Germinal center (tissue), 1 donor: Measurements from ENCODE around the gene TKFC.

ENCODE experiments used
- DNase-seq: peaks from one replicate; pipeline ENCODE4 v3.0.0; 2012; ENCODE audit warnings: mixed read lengths, low spot score

TKFC gene

DNA sequence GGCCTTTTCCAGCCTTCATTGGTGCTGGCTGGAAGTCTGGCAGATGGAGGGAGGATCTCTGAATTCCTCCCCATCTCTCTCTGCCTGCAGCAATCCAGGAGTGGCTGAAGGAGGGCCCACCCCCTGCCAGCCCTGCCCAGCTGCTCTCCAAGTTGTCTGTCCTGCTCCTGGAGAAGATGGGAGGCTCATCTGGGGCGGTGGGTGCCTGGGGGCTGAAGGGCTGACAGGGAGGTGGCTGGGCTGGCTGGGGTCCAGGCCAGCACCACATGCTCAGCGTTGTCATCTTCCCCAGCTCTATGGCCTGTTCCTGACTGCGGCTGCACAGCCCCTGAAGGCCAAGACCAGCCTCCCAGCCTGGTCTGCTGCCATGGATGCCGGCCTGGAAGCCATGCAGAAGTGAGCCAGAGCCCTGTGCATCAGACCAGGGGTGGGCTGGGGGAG is 12.2 kb downstream of the TKFC start:
- no peak for DNase-seq

DNA sequence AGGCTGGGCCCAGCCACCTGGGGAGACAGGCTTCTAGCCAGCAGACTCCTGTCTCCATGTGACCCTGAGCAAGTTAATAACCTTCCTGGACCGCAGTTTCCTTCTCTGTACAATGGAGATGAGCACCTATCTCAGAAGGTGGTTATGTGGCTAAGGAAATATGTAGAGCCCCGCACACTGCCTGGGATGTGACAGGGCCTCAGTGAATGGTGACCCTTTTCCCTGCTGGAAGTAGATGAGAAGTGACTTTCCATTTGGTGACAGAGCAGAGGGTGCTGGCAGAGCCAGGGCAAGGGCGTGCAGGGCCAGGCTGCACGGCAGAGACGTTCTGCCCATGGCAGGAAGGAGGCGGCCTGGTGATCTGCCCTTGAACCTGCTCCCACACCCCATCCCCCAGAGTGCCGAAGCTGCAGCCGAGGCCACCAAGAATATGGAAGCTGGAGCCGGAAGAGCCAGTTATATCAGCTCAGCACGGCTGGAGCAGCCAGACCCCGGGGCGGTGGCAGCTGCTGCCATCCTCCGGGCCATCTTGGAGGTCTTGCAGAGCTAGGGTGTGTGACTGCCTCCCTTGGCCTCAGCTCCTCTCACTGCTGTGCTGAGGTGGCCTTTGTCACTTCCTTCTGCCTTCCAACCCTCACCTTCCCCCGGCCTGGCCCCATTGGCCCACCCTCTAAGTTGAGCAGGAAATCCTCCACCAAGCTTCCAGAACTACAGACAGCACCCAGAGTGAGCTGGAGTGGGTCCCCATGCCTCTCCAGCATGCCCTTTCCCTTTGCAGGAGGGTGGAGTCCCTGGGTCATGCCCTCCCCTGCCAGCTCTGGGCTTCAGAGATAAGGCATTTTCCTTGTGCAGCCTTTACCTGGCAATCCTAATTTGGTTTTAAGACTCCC is 13.2 kb downstream of the TKFC start:
- no peak for DNase-seq

DNA sequence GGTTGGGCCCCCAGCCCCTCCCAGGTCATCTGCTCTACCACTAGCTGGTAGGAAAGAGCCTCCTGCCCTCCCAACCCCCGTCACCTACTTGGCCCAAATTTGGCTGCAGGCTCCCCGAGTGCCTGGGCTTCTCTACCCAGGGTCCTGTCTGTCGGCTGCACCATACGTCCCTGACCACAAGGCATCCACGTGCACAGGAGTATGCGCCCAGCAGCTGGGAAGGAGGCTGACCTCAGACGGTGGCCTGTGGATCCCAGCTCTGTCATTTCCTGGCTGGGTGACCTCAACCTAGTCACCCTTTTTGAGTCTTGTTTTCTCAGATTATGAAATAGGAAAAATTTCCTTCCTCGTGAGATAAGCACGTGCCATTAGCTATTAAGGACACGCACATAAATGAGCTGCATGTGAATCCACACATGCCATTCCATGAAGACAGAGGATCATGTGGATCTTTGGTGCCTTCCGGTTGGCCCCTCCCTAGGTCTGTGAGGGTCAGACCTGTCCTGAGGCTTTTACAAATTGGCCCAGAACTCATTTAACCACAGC is 15.0 kb downstream of the TKFC start:
- DNase-seq: no peak

DNA sequence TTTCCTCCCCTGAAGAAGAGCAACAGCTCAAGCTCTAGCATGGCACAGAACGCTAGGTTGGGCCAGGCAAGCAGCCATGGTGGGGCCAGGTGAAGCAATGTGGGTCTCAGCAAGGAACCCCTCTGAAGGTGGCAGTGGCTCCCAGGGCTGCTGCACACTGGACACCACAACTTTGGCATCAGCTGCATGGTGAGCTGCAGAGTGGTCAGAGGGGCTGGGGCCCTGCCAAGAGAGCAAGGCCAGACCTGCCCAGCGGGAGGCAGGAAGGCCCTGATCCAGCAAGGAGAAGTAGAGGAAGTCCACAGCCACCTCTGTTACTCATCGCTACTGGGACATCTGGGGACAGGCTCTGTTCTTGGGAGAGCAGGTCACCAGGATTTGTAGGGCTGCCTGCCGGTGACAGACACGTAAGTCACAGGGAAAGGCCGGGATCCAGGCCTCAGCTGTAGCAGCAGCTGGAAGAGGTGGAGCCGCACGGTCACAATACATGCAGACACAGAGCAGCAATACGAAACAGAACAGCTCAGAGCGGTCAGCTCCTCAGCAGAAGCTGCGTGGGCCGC is 16.2 kb downstream of the TKFC start:
- no peak for DNase-seq

DNA sequence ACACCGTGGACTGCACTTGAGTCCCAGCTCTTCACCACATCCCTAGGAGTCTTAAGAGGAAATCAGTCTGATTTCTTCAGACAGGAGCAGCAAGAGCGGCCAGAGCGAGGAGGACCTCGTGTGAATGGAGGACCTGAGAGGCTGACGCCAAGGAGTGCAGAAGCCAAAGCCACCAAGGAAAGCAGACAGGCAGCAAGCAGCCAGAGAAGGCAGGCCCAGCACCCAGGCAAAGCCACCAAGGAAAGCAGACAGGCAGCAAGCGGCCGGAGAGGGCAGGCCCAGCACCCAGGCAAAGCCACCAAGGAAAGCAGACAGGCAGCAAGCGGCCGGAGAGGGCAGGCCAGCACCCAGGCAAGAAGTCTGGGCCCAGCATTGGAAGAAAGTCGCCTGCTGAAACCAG is 16.9 kb downstream of the TKFC start:
- DNase-seq: no peak

DNA sequence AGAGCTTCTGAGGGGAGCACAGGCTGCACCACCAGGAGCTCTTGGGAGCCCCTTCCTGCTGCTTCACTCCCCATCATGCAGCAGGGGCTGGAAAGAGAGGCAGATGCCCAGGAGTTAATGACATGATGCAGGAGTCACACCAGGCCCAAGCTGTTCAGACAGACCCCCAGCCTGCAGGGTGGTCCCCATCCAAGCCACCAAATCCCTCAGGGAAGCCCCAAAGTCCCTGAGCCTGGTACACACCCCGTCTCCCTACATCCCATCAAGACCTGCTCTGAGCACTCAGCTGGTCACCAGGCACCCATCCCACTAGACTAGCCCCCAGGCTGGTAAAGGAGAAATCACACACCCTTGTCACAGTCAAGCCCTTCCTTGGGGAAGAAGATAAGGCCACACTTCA is 17.3 kb downstream of the TKFC start:
- DNase-seq: no peak

DNA sequence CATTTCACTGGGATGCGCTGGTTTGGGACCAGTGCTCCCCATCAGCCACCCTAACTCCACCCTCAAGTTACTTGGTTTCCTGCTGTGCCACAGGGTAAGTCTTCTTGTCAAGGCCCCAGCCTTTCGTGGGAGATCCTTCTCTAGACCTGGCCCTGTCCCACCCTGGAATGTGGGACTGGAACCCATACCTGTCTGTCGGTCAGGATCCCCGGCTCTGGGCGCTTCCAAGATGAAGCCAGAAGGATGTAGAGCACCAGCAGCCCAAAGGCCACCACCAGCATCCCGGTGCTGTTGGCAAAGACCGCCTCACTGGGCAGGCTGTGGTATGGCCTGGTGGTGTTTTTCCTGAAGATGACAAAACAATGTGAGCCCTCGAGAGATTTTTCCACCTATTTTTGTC is 17.8 kb downstream of the TKFC start:
- no peak for DNase-seq

DNA sequence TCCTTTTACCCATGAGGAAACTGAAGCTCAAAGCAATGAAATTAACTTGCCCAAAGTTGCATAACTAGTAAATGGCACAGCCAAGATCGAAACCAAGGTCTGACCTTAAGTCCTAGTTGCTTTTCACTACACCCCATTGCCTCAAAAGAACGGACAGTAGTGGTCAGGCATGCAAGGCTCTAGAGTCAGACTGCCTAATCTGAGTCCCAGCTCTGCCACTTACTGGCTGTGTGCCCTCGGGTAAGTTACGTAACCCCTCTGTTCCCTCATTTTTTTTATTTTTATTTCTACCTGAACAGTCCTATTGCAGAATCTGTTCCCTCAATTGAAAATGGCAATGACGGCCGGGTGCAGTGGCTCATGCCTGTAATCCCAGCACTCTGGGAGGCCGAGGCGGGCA is 19.0 kb downstream of the TKFC start:
- no peak for DNase-seq

DNA sequence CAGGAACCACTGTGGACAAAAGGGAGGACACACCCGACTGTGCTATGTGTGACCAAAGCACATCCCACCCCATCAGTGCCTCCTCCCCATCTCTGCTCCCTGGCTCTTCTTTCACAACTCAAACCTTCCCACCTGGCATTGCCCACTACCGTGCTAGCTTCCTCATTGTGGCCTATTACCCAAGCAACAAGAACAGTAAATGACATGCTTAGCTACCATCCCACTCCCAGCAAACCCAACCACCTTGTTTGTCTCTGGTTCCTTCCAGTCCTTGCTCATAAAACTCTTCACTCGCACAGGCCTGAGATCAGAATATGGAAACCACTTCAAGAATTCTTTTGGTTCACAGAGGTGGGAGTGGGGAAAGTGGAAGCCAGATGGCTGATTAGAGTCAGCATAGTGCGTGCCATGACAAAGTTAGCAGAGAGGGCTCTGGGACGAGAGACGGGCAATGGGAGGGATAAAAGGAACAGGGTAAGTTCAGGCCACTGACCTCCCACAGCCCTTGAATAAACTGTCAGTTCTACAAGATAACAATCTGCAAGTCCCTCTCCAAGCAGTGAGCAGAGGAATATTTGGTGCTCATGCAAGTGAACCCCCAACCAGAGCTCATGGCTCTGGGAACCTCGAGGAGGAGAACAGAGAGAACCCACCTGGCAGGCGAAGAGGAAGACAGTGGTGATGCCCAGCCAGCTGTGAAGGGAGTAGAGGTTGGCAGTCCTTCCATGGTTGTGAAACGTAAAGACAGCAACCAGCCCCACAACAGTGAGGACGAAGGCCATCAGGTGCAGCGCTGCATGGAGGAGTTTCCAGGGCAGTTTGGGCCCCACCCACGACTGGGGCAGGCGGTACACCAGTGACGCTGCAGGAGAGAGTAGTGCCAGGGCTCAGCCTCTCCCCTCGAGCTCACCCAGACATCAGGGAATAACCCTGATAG is 20.4 kb downstream of the TKFC start:
- no peak for DNase-seq

DNA sequence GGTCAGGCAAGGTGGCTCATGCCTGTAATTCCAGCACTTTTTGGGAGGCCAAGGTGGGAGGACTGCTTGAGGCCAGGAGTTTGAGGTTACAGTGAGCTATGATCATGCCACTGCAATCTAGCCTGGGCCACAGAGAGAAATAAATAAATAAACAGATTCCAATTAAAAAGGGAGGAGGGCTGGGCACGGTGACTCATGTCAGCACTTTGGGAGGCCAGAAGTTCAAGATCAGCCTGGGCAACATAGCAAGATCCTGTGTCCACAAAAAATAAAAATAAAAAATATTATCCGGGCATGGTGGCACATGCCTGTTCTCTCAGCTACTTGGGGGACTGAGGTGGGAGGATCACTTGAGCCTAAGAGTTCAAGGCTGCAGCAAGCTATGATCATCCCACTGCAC is 21.2 kb downstream of the TKFC start:
- DNase-seq: no peak

DNA sequence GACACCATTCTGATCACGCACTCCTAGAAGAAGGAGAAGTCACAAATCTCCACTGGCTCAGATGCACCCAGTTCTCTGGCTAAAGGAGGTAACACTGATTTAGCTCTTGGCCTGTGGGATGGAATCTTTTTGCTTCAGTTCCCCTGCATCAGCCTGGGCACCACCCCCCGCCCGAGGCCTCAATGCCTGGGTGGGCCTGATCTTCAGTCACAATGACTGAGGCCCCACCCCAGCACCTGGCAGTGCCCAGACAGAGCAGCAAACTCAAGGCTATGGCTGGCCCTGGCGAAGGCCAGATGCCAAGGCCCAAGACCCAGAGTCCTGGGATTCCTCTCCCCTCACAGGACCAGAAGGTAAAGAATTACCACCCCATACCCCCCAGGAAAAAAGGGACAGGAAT is 23.7 kb downstream of the TKFC start:
- DNase-seq: peak; percentile 53

DNA sequence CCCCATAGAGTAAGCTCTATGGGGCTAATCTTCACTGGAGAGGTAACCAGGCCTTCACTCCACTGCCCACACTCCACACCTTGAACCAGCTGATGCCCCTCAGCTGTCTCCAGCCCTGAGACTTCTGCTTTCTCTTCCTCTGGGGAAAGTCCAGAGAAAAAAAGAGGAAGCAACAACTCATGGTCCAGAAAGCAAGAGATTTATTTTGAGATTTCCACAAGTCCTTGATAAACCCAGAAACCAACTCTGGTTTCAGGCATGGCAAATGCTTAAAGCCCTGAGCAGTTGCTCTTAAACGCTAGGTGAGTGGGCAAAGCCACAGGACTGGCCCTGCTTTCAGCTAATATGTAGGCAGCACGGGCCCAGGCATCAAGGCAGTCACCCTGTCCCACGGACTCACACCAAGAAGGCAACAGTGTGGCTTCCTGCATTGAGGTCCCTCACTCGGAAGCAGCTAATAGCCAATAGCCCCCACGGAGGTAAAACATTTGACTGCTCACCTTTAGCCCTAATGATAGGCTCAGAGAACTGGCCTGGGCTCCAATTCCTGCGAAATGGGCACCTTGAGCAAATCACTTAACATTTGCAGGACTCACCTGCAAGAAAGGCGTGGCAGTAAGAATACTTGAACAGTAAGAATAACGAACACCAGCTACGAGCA is 24.3 kb downstream of the TKFC start:
- peak; percentile 69 for DNase-seq

DNA sequence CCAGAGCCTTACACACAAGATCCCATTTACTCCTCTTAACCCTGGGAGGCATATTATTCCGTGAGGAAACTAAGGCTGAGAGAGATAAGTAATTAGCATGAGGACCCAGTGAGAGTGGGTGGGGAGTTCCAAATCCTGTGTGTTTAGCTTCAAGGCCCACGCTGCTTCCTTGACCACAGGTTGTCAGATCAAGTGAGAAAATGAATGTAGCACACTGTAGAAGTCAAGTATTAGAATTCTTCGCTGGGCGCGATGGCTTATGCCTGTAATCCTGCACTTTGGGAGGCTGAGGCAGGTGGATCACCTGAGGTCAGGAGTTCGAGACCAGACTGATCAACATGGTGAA is 24.8 kb downstream of the TKFC start:
- DNase-seq: no peak

DNA sequence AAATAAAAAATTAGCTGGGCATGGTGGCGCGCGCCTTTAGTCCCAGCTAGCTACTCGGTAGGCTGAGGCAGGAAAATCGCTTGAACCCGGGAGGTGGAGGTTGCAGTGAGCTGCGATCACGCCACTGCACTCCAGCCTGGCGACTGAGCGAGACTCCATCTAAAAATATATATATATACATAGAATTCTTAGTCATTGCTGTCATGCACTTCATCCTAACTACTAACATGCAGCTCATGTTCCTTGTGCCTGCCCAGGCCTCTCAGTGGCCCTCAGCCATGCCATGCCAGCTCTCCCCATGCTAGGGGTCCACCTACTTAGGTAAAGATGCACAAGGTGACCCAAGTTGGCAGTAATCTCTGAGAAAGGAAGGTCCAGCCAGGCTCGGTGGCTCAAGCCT is 25.5 kb downstream of the TKFC start:
- no peak for DNase-seq

DNA sequence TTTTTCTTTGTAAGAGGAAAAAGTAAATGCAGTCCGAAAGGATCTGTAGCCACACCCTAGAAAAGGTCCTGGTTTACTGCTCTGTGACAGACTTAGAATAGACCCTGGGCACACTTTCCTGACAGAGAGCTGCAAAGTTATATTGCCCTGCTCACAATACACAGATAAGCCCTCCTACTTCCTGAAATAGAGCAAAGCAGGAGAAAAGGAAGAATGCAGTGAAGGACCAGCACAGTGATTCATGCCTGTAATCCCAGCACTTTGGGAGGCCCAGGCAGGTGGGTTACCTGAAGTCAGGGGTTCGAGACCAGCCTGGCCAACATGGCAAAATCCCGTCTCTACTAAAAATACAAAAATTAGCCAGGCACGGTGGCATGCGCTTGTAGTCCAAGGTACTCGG is 26.5 kb downstream of the TKFC start:
- DNase-seq: no peak

DNA sequence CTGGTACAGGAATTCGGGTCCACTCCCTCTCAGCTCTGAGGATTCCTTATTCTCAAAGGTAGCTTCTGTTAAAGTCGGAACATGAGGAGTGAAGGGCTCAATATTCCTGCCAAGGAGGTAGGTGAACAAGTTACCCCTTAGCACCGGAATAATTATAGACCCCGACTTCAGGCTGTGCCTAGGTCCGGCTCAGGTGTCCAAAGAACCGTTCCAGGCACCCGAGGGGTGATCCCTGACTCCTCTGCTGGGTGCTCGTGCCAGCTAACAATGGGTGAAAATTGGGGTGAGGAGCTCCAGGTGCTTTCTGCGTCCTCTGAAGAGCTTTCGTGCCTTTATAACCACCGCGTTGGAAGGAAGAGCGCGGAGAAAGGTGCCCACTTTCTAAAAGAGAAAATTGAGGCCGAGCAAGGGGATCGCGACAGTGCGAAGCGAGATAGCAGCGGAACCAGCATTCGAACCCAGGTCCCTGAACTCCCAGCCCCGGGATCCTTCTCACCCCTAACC is 28.3 kb downstream of the TKFC start:
- no peak for DNase-seq

DNA sequence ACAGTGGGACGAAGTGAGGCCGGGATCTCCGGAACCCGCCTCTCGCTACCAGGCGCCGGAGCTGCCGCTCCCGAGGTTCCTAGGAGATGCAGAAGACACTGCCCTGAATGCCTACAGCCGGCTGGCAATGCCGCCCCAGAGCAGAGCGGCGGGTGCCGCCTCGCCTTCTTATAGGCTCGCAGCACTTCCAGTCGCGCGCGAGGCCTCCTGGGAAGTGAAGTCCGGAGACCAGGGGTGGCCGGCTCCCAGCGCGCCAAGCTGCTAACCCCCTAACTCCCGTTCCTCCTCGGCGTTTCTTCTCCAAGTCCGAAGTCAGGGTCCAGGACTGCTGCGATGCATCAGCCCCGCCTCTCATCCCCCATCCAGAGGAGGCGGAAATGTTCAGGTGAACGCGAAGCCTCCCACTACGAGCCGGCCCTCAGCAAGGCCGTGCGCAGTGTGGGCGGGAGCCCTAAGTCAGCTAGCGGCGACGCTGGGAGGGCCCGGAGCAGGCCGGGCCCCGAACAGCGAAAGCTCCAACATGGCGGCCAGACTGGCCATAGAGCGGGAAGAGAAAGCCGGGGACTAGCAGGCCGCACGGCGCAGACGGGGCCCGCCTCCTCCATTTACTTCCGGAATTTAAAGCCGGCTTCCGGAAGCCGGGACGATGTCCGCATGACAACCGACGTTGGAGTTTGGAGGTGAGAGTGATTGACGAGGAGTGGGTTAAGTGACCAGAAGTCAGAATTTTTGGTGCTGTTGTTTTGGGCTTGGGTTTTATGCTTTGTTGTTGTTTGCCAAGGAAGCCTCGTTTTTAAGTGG is 28.9 kb downstream of the TKFC start, which contains the start of the genes CYB561A3 and TMEM138:
CYB561A3 (minus strand) TSS at position 142 of the 801 bp plus-strand sequence. CDS start 5,169 bp downstream, outside the sequence.
TMEM138 (plus strand) TSS at position 634 of the 801 bp plus-strand sequence. CDS start 2,017 bp downstream, outside the sequence.
- DNase-seq: peak; percentile 90

DNA sequence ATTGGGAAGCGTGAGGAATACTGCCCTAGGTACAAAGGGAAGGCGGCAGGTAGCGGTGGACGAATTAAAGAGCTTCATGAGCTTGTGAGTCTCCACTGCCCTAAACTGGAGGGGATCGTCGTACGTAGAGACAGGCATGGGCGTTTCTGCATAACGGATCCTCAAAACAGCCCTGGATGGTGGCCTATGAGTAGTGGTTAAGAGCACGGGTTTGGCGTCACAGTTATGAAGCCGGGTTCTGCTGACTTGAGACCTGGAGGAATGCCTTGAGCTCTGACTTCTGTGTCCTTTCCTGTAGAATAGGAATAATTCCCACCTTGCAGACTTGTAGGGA is 29.5 kb downstream of the TKFC start:
- DNase-seq: peak; percentile 46

DNA sequence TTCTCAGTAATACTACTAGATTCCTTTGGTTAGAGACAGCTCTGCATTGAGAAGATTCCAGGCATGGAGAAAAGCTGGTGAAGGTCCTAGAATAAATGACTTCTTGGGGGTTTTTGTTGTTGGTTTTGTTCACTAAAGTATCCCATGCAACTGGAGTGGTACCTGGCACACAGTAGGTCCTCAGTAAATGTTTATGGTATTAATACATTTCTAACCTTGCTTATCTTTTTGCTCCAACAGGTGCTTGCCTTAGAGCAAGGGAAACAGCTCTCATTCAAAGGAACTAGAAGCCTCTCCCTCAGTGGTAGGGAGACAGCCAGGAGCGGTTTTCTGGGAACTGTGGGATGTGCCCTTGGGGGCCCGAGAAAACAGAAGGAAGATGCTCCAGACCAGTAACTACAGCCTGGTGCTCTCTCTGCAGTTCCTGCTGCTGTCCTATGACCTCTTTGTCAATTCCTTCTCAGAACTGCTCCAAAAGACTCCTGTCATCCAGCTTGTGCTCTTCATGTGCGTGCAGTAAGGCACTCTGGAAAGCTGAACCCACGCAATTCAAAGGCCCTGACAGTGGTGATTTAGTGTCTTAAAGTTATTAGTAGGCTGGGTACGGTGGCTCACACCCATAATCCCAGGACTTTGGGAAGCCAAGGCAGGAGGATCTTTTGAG is 31.1 kb downstream of the TKFC start:
- no peak for DNase-seq

DNA sequence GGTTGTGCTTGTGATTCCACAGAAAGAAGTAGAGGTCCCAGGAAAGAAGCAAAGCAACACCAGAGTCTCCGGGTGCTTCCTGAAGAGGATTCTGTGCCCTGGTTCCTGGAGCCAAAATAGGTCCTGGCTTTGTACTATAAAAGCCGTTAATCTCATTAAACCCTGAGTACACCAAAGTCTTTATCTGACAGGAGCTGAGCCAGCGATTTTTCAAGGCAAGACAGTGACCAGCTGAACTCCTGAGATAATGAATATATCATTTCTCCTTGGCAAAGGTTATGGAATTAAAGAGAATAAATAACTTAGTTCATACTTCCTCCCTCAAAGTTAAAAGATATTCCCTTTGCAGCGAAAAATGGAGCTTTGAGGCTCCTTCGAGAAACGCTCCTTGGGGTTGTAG is 34.4 kb downstream of the TKFC start:
- DNase-seq: no peak
